ENCODE results near the gene INSR. TPM values are rescaled to one million over a fixed set of nuclear protein-coding genes. Genes with fewer than 3 reads are reported as not detected.

INSR gene
- total and polyA plus RNA-seq, 2 of the 8 experiments (the other 6 are each of a cell fraction or from before 2014, with no cell fraction given), result 13.1 to 48.7 TPM

DNA sequence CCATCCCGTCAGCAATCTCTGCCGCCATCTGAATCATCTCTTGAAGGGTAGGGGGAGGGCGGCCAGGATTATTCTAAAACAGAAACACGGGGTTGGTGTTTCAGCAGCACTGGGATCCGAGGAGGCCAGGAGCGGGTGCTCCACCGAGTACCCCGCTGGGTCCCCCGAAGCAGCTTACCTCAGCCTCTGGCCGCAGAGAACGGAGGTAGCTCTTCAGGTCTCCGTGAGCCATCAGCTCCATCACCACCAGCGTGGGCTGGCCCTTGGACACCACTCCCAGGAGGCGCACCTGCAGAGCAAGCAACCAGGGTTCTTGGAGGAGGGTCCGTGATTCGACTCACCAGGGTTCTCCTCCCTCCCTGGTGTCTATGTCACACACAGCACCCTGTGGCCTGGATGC, 171.5 kb downstream of the INSR start (continued):
- no peak for TF ChIP-seq RAD21 (IDR thresholded peaks at IDR 0.05 in 1 of 2, conservative IDR thresholded peaks at IDR 0.05 in 1 of 2; ENCODE audit: low read depth in 2 of 2, low read length in 2 of 2)

Measured in H1 (cell line).